Nephron progenitor cell (in vitro differentiated cells): ENCODE data around the gene CHD9NB.
"Not testable (repeated sequence)": the region's sequence is repeated elsewhere in the genome, so short reads cannot be mapped to it uniquely, and the experiment has no call there.

Experiments
- DNase-seq: peaks from one replicate; pipeline ENCODE4 v3.0.0; 2021
- H3K27ac Mint-ChIP-seq: 2 replicates; pipeline ENCODE4 v1.8.0; 2021; ENCODE audit warnings: mild to moderate bottlenecking, moderate library complexity, mixed read lengths
- H3K27me3 Mint-ChIP-seq: 2 replicates; pipeline ENCODE4 v1.8.0; 2021; ENCODE audit warnings: mild to moderate bottlenecking, low read depth, mixed read lengths; ENCODE audit not compliant: poor library complexity
- H3K36me3 Mint-ChIP-seq: 2 replicates; pipeline ENCODE4 v1.8.0; 2021; ENCODE audit warnings: low read depth, mixed read lengths
- H3K4me1 Mint-ChIP-seq: 2 replicates; pipeline ENCODE4 v1.8.0; 2021; ENCODE audit warnings: mixed read lengths
- H3K4me3 Mint-ChIP-seq: 2 replicates; pipeline ENCODE4 v1.8.0; 2021; ENCODE audit warnings: mild to moderate bottlenecking, moderate library complexity, mixed read lengths
- H3K9me3 Mint-ChIP-seq: 2 replicates; pipeline ENCODE4 v1.8.0; 2021; ENCODE audit warnings: mild to moderate bottlenecking, moderate library complexity, mixed read lengths
- CTCF ChIP-seq: fragments of 200-600 bp; sonication (generic); IDR thresholded peaks from 2 replicates; pipeline ENCODE4 v1.5.0; 2021; ENCODE audit warnings: antibody characterized with exemption

CHD9NB gene

GRCh38 chr16:53081686-53082407 is 29.1 kb upstream of the CHD9NB start:
- Mint-ChIP-seq H3K27me3 (peaks cover 2% of the 10 kb centered on the region), H3K27ac (no peak overlapping the region), H3K4me1 (peaks cover 78% of the 10 kb centered on the region), H3K4me3 (no peak overlapping the region), H3K36me3 (peaks cover 23% of the 10 kb centered on the region), H3K9me3 (peaks cover 12% of the 10 kb centered on the region)
- TF ChIP-seq CTCF = no peak
- DNase-seq = no peak

- no peak for DNase-seq
- peak overlapping the region; percentile 98 for H3K27ac Mint-ChIP-seq
- H3K4me3 Mint-ChIP-seq = no peak overlapping the region
- H3K4me1 Mint-ChIP-seq = peaks cover 69% of the 10 kb centered on the region
- TF ChIP-seq CTCF = no peak
- peaks cover 2% of the 10 kb centered on the region for H3K27me3 Mint-ChIP-seq
- peaks cover 12% of the 10 kb centered on the region for H3K9me3 Mint-ChIP-seq
- peaks cover 22% of the 10 kb centered on the region for H3K36me3 Mint-ChIP-seq
Measured at GRCh38 chr16:53081032-53081424, 28.3 kb upstream of the CHD9NB start.

GRCh38 chr16:53080345-53081031 is 27.8 kb upstream of the CHD9NB start:
- H3K36me3 Mint-ChIP-seq = peaks cover 27% of the 10 kb centered on the region
- H3K27ac Mint-ChIP-seq = peak overlapping the region; percentile 98
- H3K27me3 Mint-ChIP-seq = peaks cover 2% of the 10 kb centered on the region
- DNase-seq = no peak
- peak overlapping the region; percentile 42 for H3K4me3 Mint-ChIP-seq
- H3K4me1 Mint-ChIP-seq = peaks cover 64% of the 10 kb centered on the region
- TF ChIP-seq CTCF = no peak
- peaks cover 18% of the 10 kb centered on the region for H3K9me3 Mint-ChIP-seq

DNA sequence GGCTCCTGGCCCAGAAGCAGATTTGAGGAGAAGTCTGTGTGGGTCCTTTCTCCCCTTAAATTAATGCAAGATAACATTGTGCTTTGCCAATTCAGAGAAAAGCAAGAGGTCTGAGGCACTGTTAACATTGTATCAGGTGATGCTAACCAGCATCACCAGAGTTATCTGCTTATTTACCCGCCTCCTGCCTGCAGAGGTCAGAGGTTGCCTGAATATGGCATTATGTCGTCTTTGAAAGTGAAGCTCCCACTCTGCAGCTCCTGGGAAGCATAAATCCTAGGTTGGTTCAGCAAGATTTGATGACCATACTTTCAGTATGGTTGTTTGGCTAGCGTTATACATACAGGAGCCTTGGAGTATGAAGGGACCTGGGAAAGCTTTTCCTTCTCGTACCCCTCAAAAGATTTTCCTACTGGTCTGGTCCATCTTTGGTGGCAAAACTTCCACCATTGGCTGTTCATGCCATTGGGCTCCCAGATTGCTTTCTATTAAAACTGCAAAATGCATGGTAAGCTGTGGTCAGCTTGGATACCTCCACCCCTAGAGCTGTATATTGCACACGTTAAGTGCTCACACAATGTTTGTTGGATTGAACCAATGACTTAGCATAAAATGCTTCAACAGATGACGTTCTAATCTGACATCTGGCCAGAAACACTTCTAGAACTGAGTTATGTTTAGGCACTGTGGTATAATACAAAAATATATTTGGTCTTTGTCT is 26.2 kb upstream of the CHD9NB start:
- peaks cover 38% of the 10 kb centered on the region for H3K36me3 Mint-ChIP-seq
- H3K4me1 Mint-ChIP-seq = peaks cover 51% of the 10 kb centered on the region
- H3K9me3 Mint-ChIP-seq = peaks cover 34% of the 10 kb centered on the region
- H3K4me3 Mint-ChIP-seq = no peak overlapping the region
- H3K27me3 Mint-ChIP-seq = peaks cover 2% of the 10 kb centered on the region
- no peak for TF ChIP-seq CTCF
- no peak for DNase-seq
- H3K27ac Mint-ChIP-seq = peak overlapping the region; percentile 18

DNA sequence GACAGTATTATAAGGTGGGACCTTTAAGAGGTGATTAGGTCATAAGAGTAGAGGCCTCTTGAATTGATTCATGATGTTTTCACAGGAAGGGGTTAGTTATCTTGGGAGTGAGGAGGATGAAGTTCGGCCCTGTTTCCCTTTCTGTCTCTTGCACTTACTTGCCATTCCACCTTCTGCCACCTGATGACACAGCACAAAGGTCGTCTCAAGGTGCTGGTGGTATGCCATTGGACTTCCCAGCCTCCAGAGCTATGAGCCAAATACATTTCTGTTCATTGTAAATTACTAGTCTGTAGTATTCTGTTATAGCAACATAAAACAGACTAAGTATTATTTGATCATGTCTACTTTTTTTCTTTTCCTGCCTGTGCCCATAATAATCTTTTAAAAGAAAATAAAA is 25.6 kb upstream of the CHD9NB start:
- Mint-ChIP-seq H3K27ac (peak overlapping the region; percentile 65), H3K36me3 (peaks cover 44% of the 10 kb centered on the region), H3K27me3 (peaks cover 2% of the 10 kb centered on the region), H3K9me3 (peaks cover 40% of the 10 kb centered on the region), H3K4me1 (peaks cover 48% of the 10 kb centered on the region), H3K4me3 (no peak overlapping the region)
- DNase-seq = no peak
- TF ChIP-seq CTCF = no peak

- Mint-ChIP-seq H3K9me3 (peaks cover 42% of the 10 kb centered on the region), H3K4me1 (peaks cover 40% of the 10 kb centered on the region), H3K36me3 (peaks cover 50% of the 10 kb centered on the region)
- H3K27ac Mint-ChIP-seq, DNase-seq, H3K27me3 Mint-ChIP-seq, H3K4me3 Mint-ChIP-seq: not testable (repeated sequence)
Measured at GRCh38 chr16:53075461-53075860, 22.8 kb upstream of the CHD9NB start.

GRCh38 chr16:53074296-53074695 is 21.6 kb upstream of the CHD9NB start:
- H3K27me3 Mint-ChIP-seq, H3K27ac Mint-ChIP-seq, H3K4me3 Mint-ChIP-seq, DNase-seq: not testable (repeated sequence)
- peaks cover 42% of the 10 kb centered on the region for H3K9me3 Mint-ChIP-seq
- H3K36me3 Mint-ChIP-seq = peaks cover 52% of the 10 kb centered on the region
- H3K4me1 Mint-ChIP-seq = peaks cover 28% of the 10 kb centered on the region
